NCI-H1694 treated with DMSO at 0.1 percent for 48 hours (cell line): ENCODE results near the gene BCAS4.
A peak's percentile ranks its signal among the peaks of the same experiment; 100 is the strongest.
"Not testable (repeated sequence)": the region's sequence is repeated elsewhere in the genome, so short reads cannot be mapped to it uniquely, and the experiment has no call there.

Experiments used
- DNase-seq: peaks from one replicate; lab custom pipeline; 2025; lab: John Stamatoyannopoulos, UW

Gene BCAS4

GRCh38 chr20:50771419-50772080 is 23.3 kb upstream of the BCAS4 start:
- DNase-seq = not testable (repeated sequence)

GRCh38 chr20:50772420-50773185 is 22.3 kb upstream of the BCAS4 start:
- DNase-seq = no peak

- DNase-seq = no peak
These were observed 20.3 kb upstream of the BCAS4 start for GRCh38 chr20:50774515-50774914.

GRCh38 chr20:50776122-50776817 is 18.6 kb upstream of the BCAS4 start:
- DNase-seq = no peak

GRCh38 chr20:50777373-50777772 is 17.5 kb upstream of the BCAS4 start:
- no peak for DNase-seq

GRCh38 chr20:50778994-50779393 is 15.9 kb upstream of the BCAS4 start:
- DNase-seq = not testable (repeated sequence)

- no peak for DNase-seq
These were observed 11.5 kb upstream of the BCAS4 start for GRCh38 chr20:50783390-50783789.

- no peak for DNase-seq
These were observed 11.0 kb upstream of the BCAS4 start for GRCh38 chr20:50783903-50784302.

GRCh38 chr20:50784464-50784863 is 10.4 kb upstream of the BCAS4 start:
- DNase-seq = no peak

- no peak for DNase-seq
These were observed 8.2 kb upstream of the BCAS4 start for GRCh38 chr20:50786703-50787102.

GRCh38 chr20:50787181-50787580 is 7.7 kb upstream of the BCAS4 start:
- no peak for DNase-seq

- peak; percentile 25 for DNase-seq
These were observed 6.5 kb upstream of the BCAS4 start for GRCh38 chr20:50788045-50788991.

GRCh38 chr20:50789968-50790650 is 4.8 kb upstream of the BCAS4 start:
- DNase-seq = no peak

- DNase-seq = peak; percentile 52
These were observed 4.1 kb upstream of the BCAS4 start for GRCh38 chr20:50790651-50791277.

- no peak for DNase-seq
These were observed 1.9 kb upstream of the BCAS4 start for GRCh38 chr20:50792708-50793574.

- peak; percentile 2 for DNase-seq
These were observed 1.3 kb upstream of the BCAS4 start for GRCh38 chr20:50793575-50794016.

- DNase-seq = no peak
These were observed 548 bp upstream of the BCAS4 start for GRCh38 chr20:50794181-50794845.

GRCh38 chr20:50797142-50797541 is 2.3 kb downstream of the BCAS4 start:
- DNase-seq = no peak

- DNase-seq = no peak
These were observed 3.8 kb downstream of the BCAS4 start for GRCh38 chr20:50798650-50799049.
